Measurements from ENCODE around the gene ADGRV1. TPM values are rescaled to one million over a fixed set of nuclear protein-coding genes. Genes with fewer than 3 reads are reported as not detected.

The ADGRV1 gene
- polyA plus RNA-seq, 1 of the 3 experiments (the other 2 are of a cell fraction): 0.23 TPM

DNA sequence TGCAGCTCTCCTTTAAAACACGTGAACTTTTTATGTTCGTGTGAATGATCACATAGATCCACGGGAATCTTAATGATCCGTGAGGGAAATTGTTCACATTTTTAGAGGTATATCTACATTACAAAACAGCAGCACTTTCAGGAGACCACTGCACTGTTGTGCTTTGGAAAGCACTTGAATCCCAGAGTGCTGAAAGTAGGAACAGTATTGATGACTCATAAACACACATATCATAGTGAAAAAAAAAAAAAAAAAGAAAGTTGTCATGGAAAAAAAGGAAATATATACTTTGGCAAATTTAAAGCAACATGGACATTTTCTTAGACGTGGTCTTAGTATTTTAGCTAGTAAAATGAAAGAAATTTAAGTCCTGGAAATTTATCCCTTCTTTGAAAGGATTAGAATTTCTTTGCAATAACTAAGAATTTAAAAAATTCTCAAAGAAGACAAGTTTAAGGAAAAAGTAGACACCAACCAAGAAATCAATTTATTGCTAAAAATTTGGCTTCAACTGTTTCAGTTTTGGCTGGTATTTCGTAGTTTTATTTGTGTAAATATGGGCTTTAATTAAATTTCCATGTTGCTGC lies 55.4 kb downstream of the ADGRV1 start:
- Histone ChIP-seq H3F3A (replicated peaks; ENCODE audit: insufficient read depth) (no peaks in the 10 kb centered on the region), H3K9me3 (no peaks in the 10 kb centered on the region), H3K27me3 (ENCODE audit: insufficient read depth) (no peaks in the 10 kb centered on the region), H3K36me3 (replicated peaks in 1 of 2; ENCODE audit: control insufficient read depth in 1 of 2, insufficient read depth in 2 of 2, low read length in 1 of 2) (no peaks in the 10 kb centered on the region), H3K4me1 (ENCODE audit: control insufficient read depth in 1 of 2, insufficient read depth in 2 of 2, low read depth in 1 of 2, low read length in 1 of 2) (no peaks in the 10 kb centered on the region), H3K4me3 (ENCODE audit: low read depth in 2 of 2, low read length in 1 of 2) (no peak overlapping the region), H2AFZ (ENCODE audit: low read depth) (no peak overlapping the region), H3K9me2 (no peaks in the 10 kb centered on the region), H3K4me2 (no peak overlapping the region), H3K27ac (ENCODE audit: low read depth in 2 of 2, low read length in 1 of 2) (no peak overlapping the region), H3K9ac (no peak overlapping the region), H3K79me2 (ENCODE audit: insufficient read depth) (no peaks in the 10 kb centered on the region), H4K20me1 (ENCODE audit: insufficient read depth) (no peaks in the 10 kb centered on the region)
- ChIA-PET POLR2A (no interaction called here), CTCF (no interaction called here)
- WGBS (ENCODE audit: low lambda C conversion rate): 23% methylated on average over 6 of the region's 6 CpGs
- TF ChIP-seq ELF1 (IDR thresholded peaks at IDR 0.05) (no peak), CHD2 (IDR thresholded peaks at IDR 0.05; ENCODE audit: low read length, partially characterized antibody) (no peak), TAF1 (IDR thresholded peaks at IDR 0.05; ENCODE audit: borderline replicate concordance, low read depth, low read length) (no peak), RCOR1 (IDR thresholded peaks at IDR 0.05; ENCODE audit: low read length) (no peak), PBX3 (IDR thresholded peaks at IDR 0.05) (no peak), FOXJ3 (CRISPR knock-in tag; IDR thresholded peaks at IDR 0.05) (no peak), MEF2A (IDR thresholded peaks at IDR 0.05; ENCODE audit: borderline replicate concordance, low read depth) (no peak), POLR2AphosphoS5 (IDR thresholded peaks at IDR 0.05; ENCODE audit: low read depth, low read length) (no peak), NFIC (IDR thresholded peaks at IDR 0.05; ENCODE audit: borderline replicate concordance) (no peak), ZBTB33 (IDR thresholded peaks at IDR 0.05; ENCODE audit: borderline replicate concordance, low read depth) (no peak), SMC3 (IDR thresholded peaks at IDR 0.05; ENCODE audit: low read depth, low read length) (no peak), CTCF (IDR thresholded peaks at IDR 0.05) (no peak), FOSL2 (IDR thresholded peaks at IDR 0.05; ENCODE audit: borderline replicate concordance, low read depth) (no peak), TCF12 (IDR thresholded peaks at IDR 0.05) (no peak), EP300 (IDR thresholded peaks at IDR 0.05; ENCODE audit: borderline replicate concordance in 1 of 2, low read depth in 1 of 2, low read length in 1 of 2) (no peak)
- TF ChIP-seq, protein P1, sequence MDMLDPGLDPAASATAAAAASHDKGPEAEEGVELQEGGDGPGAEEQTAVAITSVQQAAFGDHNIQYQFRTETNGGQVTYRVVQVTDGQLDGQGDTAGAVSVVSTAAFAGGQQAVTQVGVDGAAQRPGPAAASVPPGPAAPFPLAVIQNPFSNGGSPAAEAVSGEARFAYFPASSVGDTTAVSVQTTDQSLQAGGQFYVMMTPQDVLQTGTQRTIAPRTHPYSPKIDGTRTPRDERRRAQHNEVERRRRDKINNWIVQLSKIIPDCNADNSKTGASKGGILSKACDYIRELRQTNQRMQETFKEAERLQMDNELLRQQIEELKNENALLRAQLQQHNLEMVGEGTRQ (IDR thresholded peaks at IDR 0.05; ENCODE audit: borderline replicate concordance, low read depth, low read length): no peak
- DNase-seq: no peak

Measured in SK-N-SH (cell line).